Peyer's patch (tissue), 4 donors: ENCODE measurements around the gene TBX18. TPM values are rescaled to one million over a fixed set of nuclear protein-coding genes. Genes with fewer than 3 reads are reported as not detected.

Source experiments
- DNase-seq, 3 donors: peaks; one replicate each; pipeline ENCODE4 v3.0.0-alpha.2; 2017 to 2019
- H3K27ac ChIP-seq, 4 donors: fragments of 200-600 bp; sonication (generic); one replicate each; pipeline ENCODE4 v1.5.1; 2016 to 2019
- H3K27me3 ChIP-seq, 2 donors: fragments of 200-600 bp; sonication (generic); one replicate each; pipeline ENCODE4 v1.5.1; 2019
- H3K36me3 ChIP-seq, 3 donors: fragments of 200-600 bp; sonication (generic); one replicate each; pipeline ENCODE4 v1.5.1; 2016 to 2019
- H3K4me1 ChIP-seq, 4 donors: fragments of 200-600 bp; sonication (generic); one replicate each; pipeline ENCODE4 v1.5.1; 2016 to 2019
- H3K4me3 ChIP-seq, 4 donors: fragments of 200-600 bp; sonication (generic); 1 replicate in 3 of 4; 2 replicates in 1 of 4; pipeline ENCODE4 v1.5.1; 2016 to 2019; ENCODE audit warnings: mild to moderate bottlenecking in 1 of 4
- H3K9me3 ChIP-seq, 4 donors: fragments of 200-600 bp; sonication (generic); one replicate each; pipeline ENCODE4 v1.5.1; 2016 to 2019; ENCODE audit warnings: mild to moderate bottlenecking in 1 of 4
- CTCF ChIP-seq, 6 experiments: fragments of 450-650 bp in 4 of 6; fragments of 200-600 bp in 2 of 6; sonication (generic) in 1 of 6; IDR thresholded peaks; one replicate each; pipeline ENCODE4 v1.5.1; 2017 to 2019; ENCODE audit warnings: antibody characterized with exemption in 6 of 6, mild to moderate bottlenecking in 3 of 6, moderate library complexity in 1 of 6
- POLR2A ChIP-seq, 2 donors: fragments of 450-650 bp; IDR thresholded peaks; one replicate each; pipeline ENCODE4 v1.5.1; 2017; ENCODE audit warnings: antibody characterized with exemption in 2 of 2, mild to moderate bottlenecking in 2 of 2, moderate library complexity in 2 of 2
- total RNA-seq, 4 donors: library from RNA; depleted of rRNA; stranded (reverse); fragments of >200 nt; gene quantifications; one replicate each; pipeline ENCODE4 v1.1.0, GENCODE V29; 2016

TBX18 gene
- total RNA-seq, 4 donors from 2014 or later: 0.57 to 4.2 (median 1.9) TPM; not detected in 1

GRCh38 chr6:84731401-84731800 is 33.0 kb downstream of the TBX18 start:
- Histone ChIP-seq H3K4me3 (no peak overlapping the region), H3K36me3 (no peaks in the 10 kb centered on the region)
- TF ChIP-seq POLR2A (IDR thresholded peaks at IDR 0.05) (no peak), CTCF (IDR thresholded peaks at IDR 0.05) (no peak)

GRCh38 chr6:84728602-84729001 is 35.8 kb downstream of the TBX18 start:
- no peaks in the 10 kb centered on the region for H3K4me1 ChIP-seq
- TF ChIP-seq CTCF (IDR thresholded peaks at IDR 0.05) (no peak), POLR2A (IDR thresholded peaks at IDR 0.05) (no peak)
- H3K4me3 ChIP-seq: no peak overlapping the region
- H3K36me3 ChIP-seq: no peaks in the 10 kb centered on the region
- H3K27ac ChIP-seq: no peak overlapping the region
- DNase-seq: no peak
- H3K27me3 ChIP-seq: no peaks in the 10 kb centered on the region
- no peaks in the 10 kb centered on the region for H3K9me3 ChIP-seq

More at GRCh38 chr6:84731401-84731800, 33.0 kb downstream of the TBX18 start:
- no peak for DNase-seq
- H3K9me3 ChIP-seq: no peaks in the 10 kb centered on the region
- H3K27ac ChIP-seq: no peak overlapping the region
- no peaks in the 10 kb centered on the region for H3K27me3 ChIP-seq
- H3K4me1 ChIP-seq: no peaks in the 10 kb centered on the region

GRCh38 chr6:84719152-84719551 is 45.2 kb downstream of the TBX18 start:
- H3K27me3 ChIP-seq: no peaks in the 10 kb centered on the region
- H3K4me1 ChIP-seq: no peaks in the 10 kb centered on the region
- no peak overlapping the region for H3K27ac ChIP-seq
- no peaks in the 10 kb centered on the region for H3K36me3 ChIP-seq
- no peak for TF ChIP-seq POLR2A (IDR thresholded peaks at IDR 0.05)
- TF ChIP-seq CTCF (IDR thresholded peaks at IDR 0.05): no peak
- DNase-seq: no peak
- no peak overlapping the region for H3K4me3 ChIP-seq
- H3K9me3 ChIP-seq: no peaks in the 10 kb centered on the region

GRCh38 chr6:84718038-84718955 is 46.1 kb downstream of the TBX18 start:
- H3K27ac ChIP-seq: no peak overlapping the region
- no peak overlapping the region for H3K4me3 ChIP-seq
- H3K36me3 ChIP-seq: no peaks in the 10 kb centered on the region
- H3K9me3 ChIP-seq: no peaks in the 10 kb centered on the region
- TF ChIP-seq POLR2A (IDR thresholded peaks at IDR 0.05) (no peak), CTCF (IDR thresholded peaks at IDR 0.05) (no peak)
- no peak for DNase-seq
- no peaks in the 10 kb centered on the region for H3K27me3 ChIP-seq
- H3K4me1 ChIP-seq: no peaks in the 10 kb centered on the region

GRCh38 chr6:84709121-84709520 is 55.3 kb downstream of the TBX18 start:
- Histone ChIP-seq H3K36me3 (no peaks in the 10 kb centered on the region), H3K27me3 (no peaks in the 10 kb centered on the region), H3K4me1 (no peaks in the 10 kb centered on the region), H3K9me3 (no peaks in the 10 kb centered on the region), H3K4me3 (no peak overlapping the region), H3K27ac (no peak overlapping the region)
- TF ChIP-seq POLR2A (IDR thresholded peaks at IDR 0.05) (no peak), CTCF (IDR thresholded peaks at IDR 0.05) (no peak)
- DNase-seq: no peak
